HG03175 (cell line): ENCODE data around the gene PPM1E.
A peak's percentile ranks its signal among the peaks of the same experiment; 100 is the strongest.

Experiments used
- ATAC-seq: cut with Tn5 transposase; IDR thresholded peaks from one replicate; pipeline ENCODE4 v1.9.1; 2021; ENCODE audit warnings: mild to moderate bottlenecking, moderate library complexity; ENCODE audit not compliant: unreplicated experiment

Gene PPM1E

GRCh38 chr17:58993311-58993710 lies 237.7 kb downstream of the PPM1E start:
- no peak for ATAC-seq

GRCh38 chr17:58995247-58995940 lies 239.7 kb downstream of the PPM1E start:
- ATAC-seq: no peak

DNA sequence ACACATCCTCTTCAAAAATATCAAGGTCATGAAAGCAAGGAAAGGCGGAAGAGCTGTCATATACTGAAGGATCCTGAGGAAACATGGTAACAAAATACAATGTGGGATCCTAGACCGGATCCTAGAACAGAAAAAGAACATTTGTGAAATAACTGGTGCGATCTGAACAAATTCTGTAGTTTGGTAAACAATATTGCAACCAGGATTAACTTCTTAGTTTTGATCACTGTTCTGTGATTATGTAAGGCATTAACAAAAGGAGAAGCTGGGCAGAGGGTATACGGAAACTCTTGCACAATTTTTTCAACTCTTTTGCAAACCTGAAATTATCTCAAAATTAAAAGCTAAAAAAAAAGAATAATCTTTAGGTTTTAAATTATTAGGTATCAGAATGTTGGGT lies 241.3 kb downstream of the PPM1E start:
- no peak for ATAC-seq

DNA sequence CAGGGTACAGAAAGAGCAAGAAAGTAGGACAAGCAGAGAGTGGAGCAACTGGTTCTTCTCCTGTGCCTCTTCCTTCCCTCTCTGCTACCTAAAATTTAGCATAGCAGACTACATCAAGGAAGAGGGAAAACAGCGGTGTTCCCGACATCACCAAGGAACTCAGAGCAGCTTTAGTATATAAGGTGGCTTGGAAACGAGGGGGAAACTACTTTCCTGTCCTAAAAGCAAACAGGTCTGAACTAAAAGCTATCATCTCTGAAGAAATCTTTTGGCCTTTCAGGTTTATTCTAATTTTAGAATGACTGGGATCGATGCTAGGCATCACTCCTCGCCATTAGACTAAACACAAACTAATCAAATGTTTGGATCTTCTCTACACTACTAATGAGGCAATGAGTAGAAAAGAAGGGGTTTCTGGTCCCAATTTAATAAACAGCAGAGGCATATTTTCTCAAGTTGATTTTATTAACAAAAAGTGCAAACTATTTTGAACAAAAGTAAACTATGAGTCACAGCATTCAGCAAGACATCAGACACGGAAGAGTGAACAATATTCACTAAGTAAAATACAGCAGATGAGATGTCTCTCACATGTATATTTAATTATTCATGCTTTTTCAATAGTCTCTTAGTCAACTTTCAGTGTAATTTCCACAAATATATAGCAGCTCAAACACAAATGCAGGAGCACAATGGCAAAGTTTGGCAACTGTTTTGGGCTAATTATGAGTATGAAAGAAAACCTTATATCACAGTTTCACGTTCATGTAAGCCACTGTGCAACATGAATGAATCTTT lies 242.3 kb downstream of the PPM1E start:
- no peak for ATAC-seq

DNA sequence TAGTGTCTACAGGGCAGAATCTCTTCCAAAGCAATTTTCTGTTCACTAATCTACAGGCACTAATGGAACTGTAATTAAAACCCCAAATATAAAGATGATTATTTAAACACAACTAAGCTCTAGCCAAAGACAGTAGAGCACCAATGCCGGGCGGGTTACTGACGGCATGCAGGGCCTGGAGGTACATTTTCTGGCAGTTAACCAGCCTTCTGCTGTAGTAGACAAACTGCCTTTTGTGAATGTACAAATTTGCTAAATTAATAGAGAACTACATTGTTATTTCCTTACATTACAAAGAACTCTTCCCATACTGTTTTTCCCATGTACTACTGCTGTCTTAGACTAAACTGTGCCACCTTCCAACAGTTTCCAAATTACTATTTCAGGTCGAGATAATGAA lies 243.2 kb downstream of the PPM1E start:
- no peak for ATAC-seq

DNA sequence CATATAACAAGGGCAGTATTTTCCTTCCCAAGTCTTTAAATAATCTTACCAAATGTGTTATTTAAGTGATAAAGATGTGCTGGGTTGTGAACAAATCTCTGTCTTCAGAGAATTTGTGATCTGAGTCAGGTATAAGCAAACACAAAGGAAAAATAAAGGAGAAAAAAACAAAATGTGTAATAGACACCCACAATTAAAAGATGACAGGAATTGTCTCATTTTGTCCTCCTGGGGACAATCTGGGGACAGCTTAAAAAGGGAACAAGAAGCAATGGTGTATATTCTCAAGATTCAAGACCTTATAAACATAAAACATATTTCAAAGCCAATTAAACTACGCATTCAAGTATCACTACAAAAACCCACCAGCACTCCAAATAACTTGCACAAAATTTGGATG lies 243.8 kb downstream of the PPM1E start:
- ATAC-seq: no peak

DNA sequence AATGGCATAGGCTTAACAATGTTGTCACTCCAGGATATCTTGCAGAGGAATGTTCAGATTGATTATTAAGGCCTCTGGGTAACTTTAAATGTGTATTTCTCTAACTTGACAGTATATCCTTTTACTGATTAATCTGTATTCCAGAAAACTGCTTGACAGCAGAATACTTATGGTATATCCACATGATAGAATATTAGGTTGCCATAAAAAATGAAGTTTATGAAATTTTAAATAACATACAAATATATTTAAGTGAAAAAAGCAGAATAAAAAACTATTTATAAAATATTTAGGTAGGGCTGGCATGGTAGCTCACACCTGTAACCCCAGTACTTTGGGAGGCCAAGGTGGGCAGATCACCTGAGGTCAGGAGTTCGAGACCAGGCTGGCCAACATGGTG lies 244.4 kb downstream of the PPM1E start:
- ATAC-seq: no peak

DNA sequence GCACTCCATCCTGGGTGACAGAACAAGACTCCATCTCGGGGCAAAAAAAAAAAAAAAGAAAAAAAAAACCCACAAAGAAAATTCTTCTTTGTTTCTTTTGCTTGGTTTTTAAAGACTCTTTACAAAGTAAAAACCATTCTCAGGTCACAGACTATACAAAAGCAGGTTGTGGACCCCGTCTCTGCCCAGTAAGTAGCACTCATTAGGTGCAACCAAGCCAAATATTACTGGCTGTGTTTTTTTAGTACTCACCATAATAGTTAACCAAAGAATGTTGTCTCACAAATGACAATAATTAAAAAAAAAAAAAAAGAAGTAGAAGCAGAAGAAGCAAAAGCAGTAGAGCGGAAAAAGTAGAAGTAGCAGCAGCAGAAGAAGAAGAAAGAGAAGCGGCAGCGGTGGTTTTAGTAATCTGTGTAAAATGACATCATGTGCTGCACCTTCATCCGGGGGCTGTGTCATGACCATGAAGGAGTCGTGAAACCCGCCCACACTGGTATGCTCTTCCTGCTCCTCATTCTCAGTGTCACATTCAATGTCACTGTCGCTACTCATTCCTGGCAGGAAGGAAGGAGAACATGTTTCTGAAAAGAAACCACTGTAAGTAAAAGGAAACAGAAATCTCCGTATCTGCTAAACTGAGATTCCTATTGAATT lies 245.6 kb downstream of the PPM1E start:
- peak; percentile 96 for ATAC-seq

DNA sequence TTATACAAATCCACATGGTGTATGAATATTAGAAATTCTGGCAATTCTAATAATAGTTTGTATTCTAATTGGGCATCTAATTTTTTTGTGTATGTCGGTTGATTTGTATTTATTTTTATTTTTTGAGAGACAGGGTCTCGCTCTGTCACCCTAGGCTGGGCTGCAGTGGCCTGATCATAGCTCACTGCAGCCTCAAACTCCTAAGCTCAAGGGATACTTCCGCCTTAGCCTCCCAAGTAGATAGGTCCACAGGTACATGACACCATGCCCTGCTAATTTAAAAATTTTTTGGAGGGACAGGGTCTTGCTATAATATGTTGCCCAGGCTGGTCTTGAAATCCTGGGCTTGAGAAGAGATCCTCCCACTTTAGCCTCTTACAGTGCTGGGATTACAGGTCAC lies 246.5 kb downstream of the PPM1E start:
- no peak for ATAC-seq

DNA sequence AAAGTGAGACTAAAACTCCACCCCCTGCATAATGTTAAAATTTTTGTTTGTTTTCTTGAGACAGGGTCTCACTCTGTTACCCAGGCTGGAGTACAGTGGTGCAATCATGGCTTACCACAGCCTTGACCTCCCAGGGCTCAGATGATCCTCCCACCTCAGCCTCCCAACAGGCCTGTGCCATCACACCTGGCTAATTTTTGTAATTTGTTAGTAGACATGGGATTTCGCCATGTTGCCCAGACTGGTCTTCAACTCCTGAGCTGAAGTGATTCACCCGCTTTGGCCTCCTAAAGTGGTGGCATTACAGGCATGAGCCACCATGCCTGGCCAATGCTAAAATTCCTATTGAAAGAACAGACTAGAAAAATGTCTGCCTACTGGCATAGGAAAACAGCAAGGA lies 247.2 kb downstream of the PPM1E start:
- no peak for ATAC-seq

GRCh38 chr17:59003860-59004259 lies 248.2 kb downstream of the PPM1E start:
- ATAC-seq: no peak

- no peak for ATAC-seq
Measured at GRCh38 chr17:59004338-59005111, 248.9 kb downstream of the PPM1E start.

GRCh38 chr17:59007995-59008394 lies 252.3 kb downstream of the PPM1E start:
- ATAC-seq: no peak

GRCh38 chr17:59008737-59009136 lies 253.1 kb downstream of the PPM1E start:
- ATAC-seq: no peak

- no peak for ATAC-seq
Measured at GRCh38 chr17:59010026-59010425, 254.4 kb downstream of the PPM1E start.

GRCh38 chr17:59011975-59012374 lies 256.3 kb downstream of the PPM1E start:
- no peak for ATAC-seq

GRCh38 chr17:59018019-59018418 lies 262.4 kb downstream of the PPM1E start:
- ATAC-seq: no peak

DNA sequence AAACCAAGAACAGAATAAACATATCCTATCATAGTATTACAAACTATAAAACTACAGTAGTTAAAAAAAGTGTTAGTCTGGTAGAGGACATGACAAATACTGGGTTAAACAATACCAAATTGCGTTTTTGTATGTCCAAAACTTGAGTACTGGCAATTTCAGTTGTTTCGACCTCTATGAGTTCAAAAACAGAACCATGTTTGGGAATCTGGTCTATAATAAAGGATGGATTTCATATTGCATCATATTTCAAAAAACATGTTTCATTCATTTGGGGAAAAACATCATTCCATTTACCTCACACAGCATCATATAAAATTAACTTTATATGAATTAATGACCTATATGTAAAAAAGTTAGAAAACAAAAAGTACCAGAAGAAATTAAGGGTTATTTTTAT lies 269.3 kb downstream of the PPM1E start:
- no peak for ATAC-seq

GRCh38 chr17:59026176-59026939 lies 270.7 kb downstream of the PPM1E start:
- ATAC-seq: no peak

DNA sequence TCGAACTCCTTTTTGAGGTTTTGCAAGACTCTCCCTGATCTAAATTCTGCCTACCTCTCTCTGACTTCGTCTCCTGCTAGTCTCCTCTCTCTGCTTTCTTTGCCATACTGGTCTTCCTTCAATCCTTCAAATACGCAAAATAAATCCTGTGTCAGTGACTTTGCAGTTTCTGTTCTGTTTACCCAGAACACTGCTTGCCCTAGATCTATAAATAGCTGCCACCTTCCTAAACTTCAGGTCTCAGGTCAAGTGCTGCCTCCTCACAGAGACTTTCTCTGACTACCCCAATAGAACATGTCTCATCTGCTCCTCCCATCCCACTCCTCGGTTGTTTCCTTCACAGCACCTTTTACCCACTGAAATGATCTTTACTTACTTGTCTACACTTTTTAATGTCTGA lies 272.1 kb downstream of the PPM1E start:
- no peak for ATAC-seq
